HEK293 (cell line): ENCODE data around the gene WDR19.
A peak's percentile ranks its signal among the peaks of the same experiment; 100 is the strongest.

Experiments used
- CTCF ChIA-PET: fragments of 350-600 bp; formaldehyde crosslinking; extraction: SDS; loops from one replicate; lab custom pipeline; 2021; ENCODE audit warnings: antibody characterized with exemption; lab: Yijun Ruan, JAX
- POLR2A ChIA-PET: fragments of 300-600 bp; formaldehyde crosslinking; extraction: SDS; loops from one replicate; lab custom pipeline; 2020; ENCODE audit warnings: antibody characterized with exemption, inconsistent platforms; lab: Yijun Ruan, JAX
- H3K27ac ChIP-seq: fragments of 200-500 bp; sonication (Bioruptor generic); 2 replicates; pipeline ENCODE4 v1.5.1; 2014; ENCODE audit warnings: low read depth, low read length, control low read depth, inconsistent platforms; ENCODE audit errors: extremely low read depth
- H3K36me3 ChIP-seq, 2 experiments: fragments of 200-500 bp in 1 of 2; sonication (Bioruptor generic) in 1 of 2; 1 replicate in 1 of 2; 2 replicates in 1 of 2; pipeline ENCODE4 v1.5.1; 2014 to 2017; ENCODE audit warnings: inconsistent platforms in 2 of 2, low read length in 2 of 2; ENCODE audit not compliant: control insufficient read depth in 2 of 2, insufficient read depth in 1 of 2
- H3K4me1 ChIP-seq: fragments of 200-500 bp; sonication (Bioruptor generic); 2 replicates; pipeline ENCODE4 v1.5.1; 2014; ENCODE audit warnings: mild to moderate bottlenecking, low read length, inconsistent platforms; ENCODE audit not compliant: control insufficient read depth, insufficient read depth
- H3K4me3 ChIP-seq: 2 replicates; pipeline ENCODE4 v1.5.1; 2011; ENCODE audit warnings: low read depth, mild to moderate bottlenecking, control low read depth, low read length, moderate library complexity
- H3K9me3 ChIP-seq: fragments of 200-500 bp; sonication (Bioruptor generic); 2 replicates; pipeline ENCODE4 v1.5.1; 2014; ENCODE audit warnings: low read depth, low read length, inconsistent platforms; ENCODE audit not compliant: control insufficient read depth, insufficient read depth
- OSR2 ChIP-seq: fragments of 450-650 bp; formaldehyde crosslinking; IDR thresholded peaks from 2 replicates; pipeline ENCODE4 v1.5.1; 2016; ENCODE audit warnings: missing biosample characterization, missing genetic modification characterization
- PRDM1 ChIP-seq: fragments of 450-650 bp; formaldehyde crosslinking; IDR thresholded peaks from 2 replicates; pipeline ENCODE4; 2016; ENCODE audit warnings: missing biosample characterization, missing genetic modification characterization
- PRDM6 ChIP-seq: fragments of 450-650 bp; formaldehyde crosslinking; IDR thresholded peaks from 2 replicates; pipeline ENCODE4 v1.5.1; 2017; ENCODE audit warnings: missing biosample characterization, missing genetic modification characterization
- ZBTB21 ChIP-seq: fragments of 450-650 bp; formaldehyde crosslinking; IDR thresholded peaks from 2 replicates; pipeline ENCODE4 v1.5.1; 2017; ENCODE audit warnings: missing biosample characterization, missing genetic modification characterization
- ZBTB26 ChIP-seq: fragments of 450-650 bp; formaldehyde crosslinking; optimal IDR thresholded peaks from 2 replicates; pipeline ENCODE3; 2016; ENCODE audit warnings: missing biosample characterization, mild to moderate bottlenecking, missing genetic modification characterization
- ZFP3 ChIP-seq: fragments of 450-650 bp; formaldehyde crosslinking; IDR thresholded peaks from 2 replicates; pipeline ENCODE4 v1.5.1; 2016; ENCODE audit warnings: low read depth, missing biosample characterization, missing genetic modification characterization
- ZFP37 ChIP-seq: fragments of 450-650 bp; formaldehyde crosslinking; IDR thresholded peaks from 2 replicates; pipeline ENCODE4 v1.5.1; 2016; ENCODE audit warnings: missing biosample characterization, missing genetic modification characterization
- ZNF133 ChIP-seq: fragments of 450-650 bp; formaldehyde crosslinking; IDR thresholded peaks from 2 replicates; pipeline ENCODE4 v1.5.1; 2016; ENCODE audit warnings: missing biosample characterization, missing genetic modification characterization
- ZNF169 ChIP-seq: fragments of 450-650 bp; formaldehyde crosslinking; IDR thresholded peaks from 2 replicates; pipeline ENCODE4 v1.5.1; 2016; ENCODE audit warnings: missing biosample characterization, missing genetic modification characterization
- ZNF2 ChIP-seq: fragments of 450-650 bp; formaldehyde crosslinking; IDR thresholded peaks from 2 replicates; pipeline ENCODE4 v1.5.1; 2016; ENCODE audit warnings: missing biosample characterization, missing genetic modification characterization
- ZNF211 ChIP-seq: fragments of 450-650 bp; formaldehyde crosslinking; IDR thresholded peaks from 2 replicates; pipeline ENCODE4 v1.5.1; 2016; ENCODE audit warnings: low read depth, missing biosample characterization, missing genetic modification characterization
- ZNF214 ChIP-seq: fragments of 450-650 bp; formaldehyde crosslinking; IDR thresholded peaks from 2 replicates; pipeline ENCODE4 v1.5.1; 2017; ENCODE audit warnings: missing biosample characterization, mild to moderate bottlenecking, missing genetic modification characterization, borderline replicate concordance
- ZNF354C ChIP-seq: fragments of 450-650 bp; formaldehyde crosslinking; IDR thresholded peaks from 2 replicates; pipeline ENCODE4 v1.5.1; 2016; ENCODE audit warnings: missing biosample characterization, missing genetic modification characterization, low read depth, borderline replicate concordance
- ZNF530 ChIP-seq: fragments of 450-650 bp; formaldehyde crosslinking; IDR thresholded peaks from 2 replicates; pipeline ENCODE4 v1.5.1; 2016; ENCODE audit warnings: low read depth, missing biosample characterization, missing genetic modification characterization
- ZNF785 ChIP-seq: fragments of 450-650 bp; formaldehyde crosslinking; IDR thresholded peaks from 2 replicates; pipeline ENCODE4 v1.5.1; 2016; ENCODE audit warnings: missing biosample characterization, missing genetic modification characterization
- TF ChIP-seq, protein P1 (sequence below): fragments of 450-650 bp; formaldehyde crosslinking; IDR thresholded peaks from 2 replicates; pipeline ENCODE4 v1.5.1; 2016; ENCODE audit warnings: missing biosample characterization, missing genetic modification characterization, low read depth
- TF ChIP-seq, protein P2 (sequence below): fragments of 450-650 bp; formaldehyde crosslinking; IDR thresholded peaks from 2 replicates; pipeline ENCODE4 v1.5.1; 2017; ENCODE audit warnings: missing biosample characterization, mild to moderate bottlenecking, missing genetic modification characterization, moderate library complexity
- TF ChIP-seq, protein P3 (sequence below): fragments of 450-650 bp; IDR thresholded peaks from 2 replicates; pipeline ENCODE4 v1.5.1; 2018; ENCODE audit warnings: missing biosample characterization, mild to moderate bottlenecking, missing genetic modification characterization

WDR19 gene

DNA sequence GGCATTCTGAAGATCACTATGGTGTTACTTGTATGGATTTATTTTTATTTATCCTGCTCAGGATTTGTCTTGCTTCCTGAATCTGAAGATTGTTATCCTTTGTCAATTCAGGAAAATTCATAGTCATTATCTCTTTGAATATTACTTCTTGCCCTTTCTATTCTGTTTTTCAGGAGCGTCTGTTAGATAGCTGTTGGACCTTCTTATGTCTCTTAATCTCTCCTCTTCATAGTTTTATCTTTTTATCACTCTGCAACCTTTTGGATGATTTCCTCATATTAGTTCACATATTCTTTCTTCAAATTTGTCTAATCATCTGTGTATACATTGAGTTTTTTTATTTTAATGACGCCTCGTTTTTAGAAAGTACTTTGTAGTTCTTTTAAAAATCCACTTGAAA is 19.6 kb downstream of the WDR19 start:
- H3K4me3 ChIP-seq, result no peak overlapping the region
- CTCF ChIA-PET, result no interaction called here
- no peaks in the 10 kb centered on the region for H3K4me1 ChIP-seq
- peaks cover 1 to 37% of the 10 kb centered on the region in 2 experiments for H3K36me3 ChIP-seq
- no peak for TF ChIP-seq PRDM1
- peak; percentile 91 for TF ChIP-seq ZNF133 (tag by site-specific recombination)
- H3K27ac ChIP-seq, result no peak overlapping the region
- POLR2A ChIA-PET, result no interaction called here
- H3K9me3 ChIP-seq, result no peaks in the 10 kb centered on the region

DNA sequence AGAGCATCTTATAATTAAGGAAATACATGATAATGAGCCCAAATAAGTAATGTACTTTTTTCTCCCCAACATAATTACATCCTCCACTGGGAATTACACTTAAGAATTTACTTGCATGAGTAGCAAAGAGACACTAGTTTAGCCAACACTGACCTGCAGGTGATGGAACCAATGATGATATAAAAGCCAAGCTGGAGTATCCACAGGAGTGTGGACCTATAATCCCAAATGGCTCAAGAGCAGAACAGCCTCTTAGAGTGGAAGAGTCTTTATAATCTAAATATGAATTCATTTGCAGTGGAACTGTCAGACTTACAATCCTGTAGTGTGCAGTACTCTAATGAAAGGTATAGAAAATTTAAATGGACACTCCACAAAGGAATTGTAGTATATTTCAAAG is 22.2 kb downstream of the WDR19 start:
- ChIA-PET CTCF (no interaction called here), POLR2A (no interaction called here)
- TF ChIP-seq ZFP37 (tag by site-specific recombination) (no peak), ZNF214 (tag by site-specific recombination) (no peak), ZNF2 (tag by site-specific recombination) (no peak)
- TF ChIP-seq, protein P1, sequence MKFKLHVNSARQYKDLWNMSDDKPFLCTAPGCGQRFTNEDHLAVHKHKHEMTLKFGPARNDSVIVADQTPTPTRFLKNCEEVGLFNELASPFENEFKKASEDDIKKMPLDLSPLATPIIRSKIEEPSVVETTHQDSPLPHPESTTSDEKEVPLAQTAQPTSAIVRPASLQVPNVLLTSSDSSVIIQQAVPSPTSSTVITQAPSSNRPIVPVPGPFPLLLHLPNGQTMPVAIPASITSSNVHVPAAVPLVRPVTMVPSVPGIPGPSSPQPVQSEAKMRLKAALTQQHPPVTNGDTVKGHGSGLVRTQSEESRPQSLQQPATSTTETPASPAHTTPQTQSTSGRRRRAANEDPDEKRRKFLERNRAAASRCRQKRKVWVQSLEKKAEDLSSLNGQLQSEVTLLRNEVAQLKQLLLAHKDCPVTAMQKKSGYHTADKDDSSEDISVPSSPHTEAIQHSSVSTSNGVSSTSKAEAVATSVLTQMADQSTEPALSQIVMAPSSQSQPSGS, result no peak
- TF ChIP-seq, protein P2, sequence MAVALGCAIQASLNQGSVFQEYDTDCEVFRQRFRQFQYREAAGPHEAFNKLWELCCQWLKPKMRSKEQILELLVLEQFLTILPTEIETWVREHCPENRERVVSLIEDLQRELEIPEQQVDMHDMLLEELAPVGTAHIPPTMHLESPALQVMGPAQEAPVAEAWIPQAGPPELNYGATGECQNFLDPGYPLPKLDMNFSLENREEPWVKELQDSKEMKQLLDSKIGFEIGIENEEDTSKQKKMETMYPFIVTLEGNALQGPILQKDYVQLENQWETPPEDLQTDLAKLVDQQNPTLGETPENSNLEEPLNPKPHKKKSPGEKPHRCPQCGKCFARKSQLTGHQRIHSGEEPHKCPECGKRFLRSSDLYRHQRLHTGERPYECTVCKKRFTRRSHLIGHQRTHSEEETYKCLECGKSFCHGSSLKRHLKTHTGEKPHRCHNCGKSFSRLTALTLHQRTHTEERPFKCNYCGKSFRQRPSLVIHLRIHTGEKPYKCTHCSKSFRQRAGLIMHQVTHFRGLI (tag by site-specific recombination), result no peak
- H3K27ac ChIP-seq, result no peak overlapping the region
- no peaks in the 10 kb centered on the region for H3K4me1 ChIP-seq
- peaks cover 3 to 44% of the 10 kb centered on the region in 2 experiments; a peak in 2 of 3 replicates for H3K36me3 ChIP-seq
- no peak overlapping the region for H3K4me3 ChIP-seq
- H3K9me3 ChIP-seq, result no peaks in the 10 kb centered on the region

DNA sequence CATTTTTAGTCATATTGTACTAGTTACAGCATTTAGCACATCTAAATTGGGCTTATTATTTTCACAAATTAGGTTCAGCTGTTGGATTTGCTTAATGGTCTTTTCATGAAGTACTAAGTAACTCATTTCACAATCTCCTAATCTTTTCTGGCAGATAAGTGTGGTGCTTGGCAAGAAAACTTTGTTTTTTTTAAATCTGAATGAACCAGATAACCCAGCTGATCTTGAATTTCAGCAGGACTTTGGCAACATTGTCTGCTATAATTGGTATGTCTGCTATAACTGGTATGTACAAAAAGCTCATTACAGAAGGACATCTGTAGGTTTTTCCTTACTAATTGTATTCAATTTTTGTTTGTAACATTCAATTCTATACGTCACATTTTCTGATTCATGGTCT is 22.7 kb downstream of the WDR19 start:
- H3K9me3 ChIP-seq, result no peaks in the 10 kb centered on the region
- no peaks in the 10 kb centered on the region for H3K4me1 ChIP-seq
- H3K36me3 ChIP-seq, result peaks cover 3 to 43% of the 10 kb centered on the region in 2 experiments; a peak in 2 of 3 replicates
- H3K27ac ChIP-seq, result no peak overlapping the region
- POLR2A ChIA-PET, result no interaction called here
- CTCF ChIA-PET, result no interaction called here
- H3K4me3 ChIP-seq, result no peak overlapping the region
- TF ChIP-seq ZNF785 (tag by site-specific recombination) (no peak), ZBTB26 (tag by site-specific recombination) (no peak), ZFP3 (no peak), OSR2 (no peak), PRDM6 (tag by site-specific recombination) (no peak), ZNF211 (no peak), ZNF354C (tag by site-specific recombination) (no peak), ZNF169 (tag by site-specific recombination) (no peak), ZBTB21 (tag by site-specific recombination) (no peak), ZNF530 (no peak)
- TF ChIP-seq, protein P3, sequence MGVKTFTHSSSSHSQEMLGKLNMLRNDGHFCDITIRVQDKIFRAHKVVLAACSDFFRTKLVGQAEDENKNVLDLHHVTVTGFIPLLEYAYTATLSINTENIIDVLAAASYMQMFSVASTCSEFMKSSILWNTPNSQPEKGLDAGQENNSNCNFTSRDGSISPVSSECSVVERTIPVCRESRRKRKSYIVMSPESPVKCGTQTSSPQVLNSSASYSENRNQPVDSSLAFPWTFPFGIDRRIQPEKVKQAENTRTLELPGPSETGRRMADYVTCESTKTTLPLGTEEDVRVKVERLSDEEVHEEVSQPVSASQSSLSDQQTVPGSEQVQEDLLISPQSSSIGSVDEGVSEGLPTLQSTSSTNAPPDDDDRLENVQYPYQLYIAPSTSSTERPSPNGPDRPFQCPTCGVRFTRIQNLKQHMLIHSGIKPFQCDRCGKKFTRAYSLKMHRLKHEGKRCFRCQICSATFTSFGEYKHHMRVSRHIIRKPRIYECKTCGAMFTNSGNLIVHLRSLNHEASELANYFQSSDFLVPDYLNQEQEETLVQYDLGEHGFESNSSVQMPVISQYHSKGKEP (tag by site-specific recombination), result no peak
